HCT116 (cell line): ENCODE data around the gene AMOT. TPM values are rescaled to one million over a fixed set of nuclear protein-coding genes. Genes with fewer than 3 reads are reported as not detected.

Source experiments
- ATAC-seq: fragments of 200-7000 bp; cut with Tn5 transposase; 2 replicates; pipeline ENCODE4 v1.9.1; 2020; ENCODE audit warnings: mild to moderate bottlenecking, moderate library complexity
- BruUV-seq: library from RNA; stranded (reverse); fragments of 400-500 nt; replicated peaks from 2 replicates; lab custom pipeline; 2021; lab: Mats Ljungman, UMichigan
- CTCF ChIA-PET: fragments of 300-600 bp; sonication (Branson Sonifier 250); formaldehyde crosslinking; loops from one replicate; lab custom pipeline; 2021; ENCODE audit warnings: antibody characterized with exemption; lab: Charles Lee
- POLR2A ChIA-PET: fragments of 300-600, 350-600 bp; sonication (Branson Sonifier 250); formaldehyde crosslinking; loops from one replicate; lab custom pipeline; 2021; ENCODE audit warnings: antibody characterized with exemption; lab: Charles Lee
- RAD21 ChIA-PET, 2 experiments: fragments of 300-600 bp; sonication (Branson Sonifier 250); formaldehyde crosslinking; loops; one replicate each; lab custom pipeline; 2023; ENCODE audit warnings: low total read pairs in 2 of 2; ENCODE audit not compliant: uncharacterized antibody in 2 of 2, unreplicated experiment in 2 of 2, low non-redundant PET in 1 of 2; lab: Charles Lee
- DNase-seq: peaks from one replicate; pipeline ENCODE4 v3.0.0-alpha.2; 2010; ENCODE audit warnings: low read depth, low spot score
- H2AFZ ChIP-seq: fragments of 200-600 bp; shearing (Covaris generic), sonication (generic); 2 replicates; pipeline ENCODE4 v1.6.1; 2017; ENCODE audit warnings: low read depth, mixed run types, mixed read lengths, antibody characterized with exemption, low read length; ENCODE audit not compliant: poor library complexity, severe bottlenecking
- H3K27ac ChIP-seq: 2 replicates; pipeline ENCODE4 v1.5.1; 2012; ENCODE audit warnings: low read depth, low read length
- H3K27me3 ChIP-seq: fragments of 200-600 bp; sonication (generic); 2 replicates; pipeline ENCODE4 v1.6.1; 2016; ENCODE audit warnings: mixed run types, low read length, mixed read lengths; ENCODE audit not compliant: insufficient read depth
- H3K36me3 ChIP-seq, 2 experiments: fragments of 200-500 bp in 1 of 2; fragments of 200-600 bp in 1 of 2; sonication (Bioruptor generic) in 1 of 2; sonication (generic) in 1 of 2; 2 replicates each; pipeline versions ENCODE4 v1.5.1 to v1.6.1; 2014 to 2016; ENCODE audit warnings: low read length in 2 of 2, inconsistent platforms in 1 of 2, mixed read lengths in 1 of 2, mixed run types in 1 of 2; ENCODE audit not compliant: insufficient read depth in 2 of 2, control insufficient read depth in 1 of 2
- H3K4me1 ChIP-seq, 2 experiments: fragments of 200-600 bp in 1 of 2; sonication (generic) in 1 of 2; 2 replicates each; pipeline versions ENCODE4 v1.5.1 to v1.6.1; 2012 to 2017; ENCODE audit warnings: low read length in 2 of 2, inconsistent platforms in 1 of 2, mild to moderate bottlenecking in 1 of 2, mixed read lengths in 1 of 2, mixed run types in 1 of 2, moderate library complexity in 1 of 2; ENCODE audit not compliant: insufficient read depth in 2 of 2, control insufficient read depth in 1 of 2
- H3K4me2 ChIP-seq: fragments of 200-600 bp; sonication (generic); 2 replicates; pipeline ENCODE4 v1.6.1; 2017; ENCODE audit warnings: mixed run types, low read length, mixed read lengths
- H3K4me3 ChIP-seq, 2 experiments: fragments of 200-600 bp in 1 of 2; sonication (generic) in 1 of 2; replicated peaks in 1 of 2; 2 replicates each; pipeline ENCODE4 v1.5.1; 2011 to 2016; ENCODE audit warnings: low read length in 2 of 2, control low read depth in 1 of 2, low read depth in 1 of 2, mild to moderate bottlenecking in 1 of 2, mixed read lengths in 1 of 2, mixed run types in 1 of 2
- H3K79me2 ChIP-seq: fragments of 200-600 bp; sonication (generic); 2 replicates; pipeline ENCODE4 v1.6.1; 2017; ENCODE audit warnings: mild to moderate bottlenecking, mixed run types, low read length, moderate library complexity, mixed read lengths; ENCODE audit not compliant: insufficient read depth
- H3K9ac ChIP-seq: fragments of 200-600 bp; sonication (generic); 2 replicates; pipeline ENCODE4 v1.6.1; 2016; ENCODE audit warnings: low read length, mixed read lengths
- H3K9me2 ChIP-seq: fragments of 200-600 bp; sonication (generic), shearing (Covaris generic); 2 replicates; pipeline ENCODE4 v1.6.1; 2017; ENCODE audit warnings: mixed run types, mild to moderate bottlenecking, moderate library complexity; ENCODE audit not compliant: insufficient read depth
- H3K9me3 ChIP-seq, 2 experiments: fragments of 200-500 bp in 1 of 2; fragments of 200-600 bp in 1 of 2; sonication (Bioruptor generic) in 1 of 2; sonication (generic) in 1 of 2; 2 replicates each; pipeline ENCODE4 v1.6.1; 2014 to 2017; ENCODE audit warnings: low read length in 2 of 2, mixed read lengths in 2 of 2, inconsistent platforms in 1 of 2, low read depth in 1 of 2, mild to moderate bottlenecking in 1 of 2, mixed run types in 1 of 2, moderate library complexity in 1 of 2; ENCODE audit not compliant: control insufficient read depth in 1 of 2, insufficient read depth in 1 of 2
- H4K20me1 ChIP-seq: fragments of 200-600 bp; sonication (generic), shearing (Covaris generic); 2 replicates; pipeline ENCODE4 v1.6.1; 2017; ENCODE audit warnings: mixed run types, mild to moderate bottlenecking, moderate library complexity; ENCODE audit not compliant: insufficient read depth
- CBX3 ChIP-seq: IDR thresholded peaks from 2 replicates; pipeline ENCODE4 v1.6.1; 2012; ENCODE audit warnings: low read depth
- ELF1 ChIP-seq: IDR thresholded peaks from 2 replicates; pipeline ENCODE4 v1.6.1; 2012; ENCODE audit warnings: low read depth, borderline replicate concordance
- EZH2 ChIP-seq: fragments of 200-600 bp; sonication (generic); IDR thresholded peaks from 2 replicates; pipeline ENCODE4 v1.6.1; 2017; ENCODE audit warnings: antibody characterized with exemption, mixed run types
- EZH2phosphoT487 ChIP-seq: fragments of 200-600 bp; IDR thresholded peaks from 2 replicates; pipeline ENCODE4 v1.6.1; 2018; ENCODE audit warnings: antibody characterized with exemption, borderline replicate concordance
- FOSL1 ChIP-seq: IDR thresholded peaks from 2 replicates; pipeline ENCODE4 v1.6.1; 2012; ENCODE audit warnings: low read depth
- JUND ChIP-seq: IDR thresholded peaks from 2 replicates; pipeline ENCODE4 v1.6.1; 2012
- POLR2AphosphoS5 ChIP-seq: IDR thresholded peaks from 2 replicates; pipeline ENCODE4 v1.6.1; 2011; ENCODE audit warnings: mild to moderate bottlenecking, low read depth, low read length, moderate library complexity
- RAD21 ChIP-seq: IDR thresholded peaks from 2 replicates; pipeline ENCODE4 v1.6.1; 2012; ENCODE audit warnings: low read depth, mild to moderate bottlenecking
- SIN3A ChIP-seq: IDR thresholded peaks from 2 replicates; pipeline ENCODE4 v1.6.1; 2012; ENCODE audit warnings: low read depth
- SP1 ChIP-seq: IDR thresholded peaks from 2 replicates; pipeline ENCODE4 v1.6.1; 2012; ENCODE audit warnings: low read depth
- SRF ChIP-seq: IDR thresholded peaks from 2 replicates; pipeline ENCODE4 v1.6.1; 2012; ENCODE audit warnings: low read depth
- ZNF274 ChIP-seq: fragments of 200-500 bp; sonication (Bioruptor generic); IDR thresholded peaks from 2 replicates; pipeline ENCODE4 v1.6.1; 2014; ENCODE audit warnings: mild to moderate bottlenecking, low read depth, low read length, inconsistent platforms
- intact Hi-C: fragments of 100-400 bp; cut with micrococcal nuclease; formaldehyde crosslinking; loops from 2 replicates; pipeline ENCODE4 v1.10.0; 2022
- total RNA-seq: library from RNA; stranded (reverse); gene quantifications from one replicate; pipeline ENCODE4 v1.2.1, GENCODE V29; 2021; ENCODE audit not compliant: unreplicated experiment
- TF ChIP-seq, protein P1 (sequence below): IDR thresholded peaks from 2 replicates; pipeline ENCODE4 v1.6.1; 2012; ENCODE audit warnings: low read depth
- TF ChIP-seq, protein P2 (sequence below), 3 experiments: fragments of 200-600 bp in 1 of 3; sonication (generic) in 1 of 3; IDR thresholded peaks in 2 of 3; conservative IDR thresholded peaks in 1 of 3; 2 replicates each; pipeline ENCODE4 v1.5.1; 2012 to 2017; ENCODE audit warnings: low read depth in 2 of 3, low read length in 2 of 3, antibody characterized with exemption in 1 of 3, borderline replicate concordance in 1 of 3, control low read depth in 1 of 3, mild to moderate bottlenecking in 1 of 3, mixed read lengths in 1 of 3, mixed run types in 1 of 3, moderate library complexity in 1 of 3; ENCODE audit not compliant: insufficient read depth in 1 of 3
- TF ChIP-seq, protein P3 (sequence below): IDR thresholded peaks from 2 replicates; pipeline ENCODE4 v1.6.1; 2012

Gene AMOT
- total RNA-seq, 1 experiment from 2014 or later = 7.7 TPM

DNA sequence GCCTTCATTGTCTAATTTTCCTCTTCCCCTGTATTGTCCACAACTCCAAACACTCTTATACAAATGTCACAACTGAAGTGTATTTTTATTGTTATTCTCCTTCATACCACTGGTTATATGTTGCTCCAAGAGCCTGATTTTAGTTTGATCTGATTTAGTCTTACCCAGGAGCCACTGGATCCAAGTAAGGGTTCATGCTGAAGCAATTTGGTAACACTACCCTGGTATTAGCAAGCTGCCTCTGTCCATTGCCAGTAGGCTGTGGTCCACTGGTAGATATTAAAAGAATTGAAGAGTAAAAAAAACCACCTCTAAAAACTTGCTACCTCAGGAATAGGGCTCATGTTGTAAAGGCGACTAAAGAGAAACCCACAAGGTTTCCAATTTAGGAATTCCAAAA lies 41.2 kb downstream of the AMOT start:
- TF ChIP-seq EZH2 = no peak
- TF ChIP-seq SIN3A = no peak
- TF ChIP-seq, protein P1, sequence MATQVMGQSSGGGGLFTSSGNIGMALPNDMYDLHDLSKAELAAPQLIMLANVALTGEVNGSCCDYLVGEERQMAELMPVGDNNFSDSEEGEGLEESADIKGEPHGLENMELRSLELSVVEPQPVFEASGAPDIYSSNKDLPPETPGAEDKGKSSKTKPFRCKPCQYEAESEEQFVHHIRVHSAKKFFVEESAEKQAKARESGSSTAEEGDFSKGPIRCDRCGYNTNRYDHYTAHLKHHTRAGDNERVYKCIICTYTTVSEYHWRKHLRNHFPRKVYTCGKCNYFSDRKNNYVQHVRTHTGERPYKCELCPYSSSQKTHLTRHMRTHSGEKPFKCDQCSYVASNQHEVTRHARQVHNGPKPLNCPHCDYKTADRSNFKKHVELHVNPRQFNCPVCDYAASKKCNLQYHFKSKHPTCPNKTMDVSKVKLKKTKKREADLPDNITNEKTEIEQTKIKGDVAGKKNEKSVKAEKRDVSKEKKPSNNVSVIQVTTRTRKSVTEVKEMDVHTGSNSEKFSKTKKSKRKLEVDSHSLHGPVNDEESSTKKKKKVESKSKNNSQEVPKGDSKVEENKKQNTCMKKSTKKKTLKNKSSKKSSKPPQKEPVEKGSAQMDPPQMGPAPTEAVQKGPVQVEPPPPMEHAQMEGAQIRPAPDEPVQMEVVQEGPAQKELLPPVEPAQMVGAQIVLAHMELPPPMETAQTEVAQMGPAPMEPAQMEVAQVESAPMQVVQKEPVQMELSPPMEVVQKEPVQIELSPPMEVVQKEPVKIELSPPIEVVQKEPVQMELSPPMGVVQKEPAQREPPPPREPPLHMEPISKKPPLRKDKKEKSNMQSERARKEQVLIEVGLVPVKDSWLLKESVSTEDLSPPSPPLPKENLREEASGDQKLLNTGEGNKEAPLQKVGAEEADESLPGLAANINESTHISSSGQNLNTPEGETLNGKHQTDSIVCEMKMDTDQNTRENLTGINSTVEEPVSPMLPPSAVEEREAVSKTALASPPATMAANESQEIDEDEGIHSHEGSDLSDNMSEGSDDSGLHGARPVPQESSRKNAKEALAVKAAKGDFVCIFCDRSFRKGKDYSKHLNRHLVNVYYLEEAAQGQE = no peak
- TF ChIP-seq JUND = no peak
- TF ChIP-seq, protein P2, sequence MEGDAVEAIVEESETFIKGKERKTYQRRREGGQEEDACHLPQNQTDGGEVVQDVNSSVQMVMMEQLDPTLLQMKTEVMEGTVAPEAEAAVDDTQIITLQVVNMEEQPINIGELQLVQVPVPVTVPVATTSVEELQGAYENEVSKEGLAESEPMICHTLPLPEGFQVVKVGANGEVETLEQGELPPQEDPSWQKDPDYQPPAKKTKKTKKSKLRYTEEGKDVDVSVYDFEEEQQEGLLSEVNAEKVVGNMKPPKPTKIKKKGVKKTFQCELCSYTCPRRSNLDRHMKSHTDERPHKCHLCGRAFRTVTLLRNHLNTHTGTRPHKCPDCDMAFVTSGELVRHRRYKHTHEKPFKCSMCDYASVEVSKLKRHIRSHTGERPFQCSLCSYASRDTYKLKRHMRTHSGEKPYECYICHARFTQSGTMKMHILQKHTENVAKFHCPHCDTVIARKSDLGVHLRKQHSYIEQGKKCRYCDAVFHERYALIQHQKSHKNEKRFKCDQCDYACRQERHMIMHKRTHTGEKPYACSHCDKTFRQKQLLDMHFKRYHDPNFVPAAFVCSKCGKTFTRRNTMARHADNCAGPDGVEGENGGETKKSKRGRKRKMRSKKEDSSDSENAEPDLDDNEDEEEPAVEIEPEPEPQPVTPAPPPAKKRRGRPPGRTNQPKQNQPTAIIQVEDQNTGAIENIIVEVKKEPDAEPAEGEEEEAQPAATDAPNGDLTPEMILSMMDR (IDR thresholded peaks at IDR 0.05 in 2 of 3, conservative IDR thresholded peaks at IDR 0.05 in 1 of 3; ENCODE audit: borderline replicate concordance in 1 of 3, insufficient read depth in 1 of 3, low read depth in 2 of 3, low read length in 2 of 3) = no peak
- TF ChIP-seq POLR2AphosphoS5 = no peak
- TF ChIP-seq RAD21 = no peak
- no peak for TF ChIP-seq CBX3
- no peak for TF ChIP-seq SP1
- no peak for TF ChIP-seq FOSL1
- TF ChIP-seq ELF1 = no peak
- TF ChIP-seq SRF = no peak
- TF ChIP-seq ZNF274 = no peak
- no peak for TF ChIP-seq EZH2phosphoT487
- TF ChIP-seq, protein P3, sequence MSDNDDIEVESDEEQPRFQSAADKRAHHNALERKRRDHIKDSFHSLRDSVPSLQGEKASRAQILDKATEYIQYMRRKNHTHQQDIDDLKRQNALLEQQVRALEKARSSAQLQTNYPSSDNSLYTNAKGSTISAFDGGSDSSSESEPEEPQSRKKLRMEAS = no peak
- Histone ChIP-seq H3K79me2 (no peaks in the 10 kb centered on the region), H3K4me2 (no peak overlapping the region), H2AFZ (no peak overlapping the region), H4K20me1 (no peaks in the 10 kb centered on the region), H3K4me1 (no peaks in the 10 kb centered on the region), H3K9me2 (no peaks in the 10 kb centered on the region), H3K9me3 (no peaks in the 10 kb centered on the region), H3K27ac (no peak overlapping the region), H3K9ac (no peak overlapping the region), H3K27me3 (no peaks in the 10 kb centered on the region), H3K4me3 (no peak overlapping the region), H3K36me3 (no peaks in the 10 kb centered on the region)
- ATAC-seq (no peak), DNase-seq (no peak)
- intact Hi-C loops = no loop called here
- RAD21 ChIA-PET = no interaction called here
- BruUV-seq = no TSS peak
- POLR2A ChIA-PET = no interaction called here
- CTCF ChIA-PET = no interaction called here
